Cortex of kidney (tissue), 1 donor: ENCODE measurements around the gene GNAI3.

Experiments
- DNase-seq: peaks from one replicate; lab custom pipeline; 2025; lab: John Stamatoyannopoulos, UW

Gene GNAI3

GRCh38 chr1:109548321-109549267 lies at the start of gene GNAI3:
TSS of gene GNAI3 (plus strand) at chr1:109548615. CDS start at chr1:109548721, 106 bp downstream.
- peak; percentile 29 for DNase-seq

GRCh38 chr1:109499081-109499480 lies 49.3 kb upstream of the GNAI3 start:
- DNase-seq, result no peak

GRCh38 chr1:109499661-109500536 lies 48.5 kb upstream of the GNAI3 start:
- DNase-seq, result no peak

GRCh38 chr1:109500941-109501381 lies 47.5 kb upstream of the GNAI3 start:
- no peak for DNase-seq

GRCh38 chr1:109501644-109502363 lies 46.6 kb upstream of the GNAI3 start:
- no peak for DNase-seq

- no peak for DNase-seq
These were observed 46.0 kb upstream of the GNAI3 start for GRCh38 chr1:109502364-109502851.

- no peak for DNase-seq
These were observed 44.5 kb upstream of the GNAI3 start for GRCh38 chr1:109503935-109504334.

GRCh38 chr1:109504974-109505373 lies 43.4 kb upstream of the GNAI3 start:
- no peak for DNase-seq

GRCh38 chr1:109508001-109508872 lies 40.2 kb upstream of the GNAI3 start:
- DNase-seq, result no peak

- no peak for DNase-seq
These were observed 39.6 kb upstream of the GNAI3 start for GRCh38 chr1:109508873-109509175.

GRCh38 chr1:109509176-109510134 lies 39.0 kb upstream of the GNAI3 start, which contains the start of gene AMIGO1:
TSS of gene AMIGO1 (minus strand) at chr1:109509727. CDS start at chr1:109508912, 815 bp downstream.
- DNase-seq, result no peak

GRCh38 chr1:109513110-109513710 lies 35.2 kb upstream of the GNAI3 start:
- no peak for DNase-seq

- no peak for DNase-seq
These were observed 33.6 kb upstream of the GNAI3 start for GRCh38 chr1:109514846-109515245.

- no peak for DNase-seq
These were observed 31.5 kb upstream of the GNAI3 start for GRCh38 chr1:109516872-109517271.

- DNase-seq, result no peak
These were observed 31.1 kb upstream of the GNAI3 start for GRCh38 chr1:109517337-109517736.

GRCh38 chr1:109521002-109521951 lies 27.1 kb upstream of the GNAI3 start:
- DNase-seq, result no peak

- no peak for DNase-seq
These were observed 26.4 kb upstream of the GNAI3 start for GRCh38 chr1:109522026-109522425.

GRCh38 chr1:109523706-109524105 lies 24.7 kb upstream of the GNAI3 start:
- no peak for DNase-seq
